Stimulated activated CD8-positive, alpha-beta memory T cell treated with anti-CD3 and anti-CD28 coated beads, Interleukin-4, amount 100 ng/mL, for 1 hour (primary cell): ENCODE results near the gene FILIP1.

Experiments
- DNase-seq, 2 donors: peaks; one replicate each; pipeline ENCODE4 v3.0.0-alpha.2; 2020; ENCODE audit warnings: low read depth in 2 of 2, low spot score in 1 of 2

Gene FILIP1

DNA sequence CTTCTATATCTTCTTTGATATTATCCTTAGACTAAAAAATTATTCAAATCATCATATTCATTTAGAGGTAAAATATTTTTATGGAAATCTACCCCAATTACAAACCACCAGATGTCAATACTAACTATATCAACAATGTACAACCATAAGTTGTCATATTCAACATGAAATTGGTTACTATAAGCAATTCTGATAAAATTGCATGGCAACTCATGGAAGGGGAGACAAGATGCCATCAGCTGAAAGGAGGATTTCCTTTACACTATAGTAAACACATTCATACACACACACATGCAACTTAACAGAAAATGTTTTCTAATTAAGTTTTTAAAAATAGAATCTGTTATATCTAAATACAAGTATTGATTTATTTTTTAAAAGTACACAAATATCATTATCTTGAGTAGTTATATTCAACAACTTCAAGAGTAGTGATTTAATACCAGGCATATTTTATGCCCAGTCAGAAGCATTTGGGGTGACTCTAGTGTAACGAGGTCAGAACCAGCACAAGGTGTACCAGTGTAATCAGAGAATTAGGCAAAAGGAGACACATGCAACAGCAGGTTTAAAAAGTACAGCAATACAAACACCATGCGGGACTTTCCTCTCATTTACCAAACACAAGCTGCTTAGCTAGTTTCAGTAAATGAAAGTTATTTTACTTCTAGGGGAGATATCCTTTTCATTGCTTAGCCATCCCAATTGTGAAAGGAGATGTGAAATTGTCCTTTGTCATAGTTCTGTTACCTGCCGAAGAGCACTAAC lies 1.0 kb downstream of the FILIP1 start:
- no peak for DNase-seq

DNA sequence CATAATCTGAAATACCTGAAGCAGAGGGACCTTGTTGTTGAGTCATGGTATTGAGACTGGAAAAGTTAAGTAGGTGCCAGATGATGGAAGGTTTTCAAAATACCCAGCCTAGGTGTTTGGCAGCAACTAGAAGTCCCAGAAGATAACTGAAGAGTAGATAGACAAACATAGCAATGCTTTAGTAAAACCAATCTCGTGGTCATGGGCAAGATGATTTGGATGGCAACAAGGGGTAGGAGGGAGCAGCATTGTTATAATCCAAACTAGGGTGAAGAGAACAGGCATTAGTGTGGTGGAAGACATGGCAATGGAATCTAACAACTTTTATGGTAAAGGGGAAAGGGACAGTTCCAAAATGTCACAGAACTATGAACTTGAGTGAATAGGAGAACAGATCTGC lies 2.3 kb downstream of the FILIP1 start:
- DNase-seq: no peak

DNA sequence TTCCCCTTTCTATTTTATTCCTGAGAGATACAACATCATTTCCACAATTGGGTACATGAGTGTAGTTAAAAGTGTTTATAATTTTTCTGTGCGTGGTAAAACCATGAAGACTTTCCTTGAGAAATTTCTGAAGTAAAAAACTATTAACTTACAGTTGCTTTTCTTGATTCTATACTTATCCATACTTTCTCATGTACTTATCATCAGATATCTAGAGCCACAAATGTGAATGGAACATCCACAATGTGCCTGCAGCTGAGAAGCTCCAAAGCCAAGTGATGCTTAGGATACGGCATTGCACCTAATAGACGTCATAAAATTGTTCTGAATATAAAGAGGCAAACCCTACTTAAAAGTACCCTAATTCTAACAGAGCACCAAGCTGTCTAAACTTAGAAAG lies 2.9 kb downstream of the FILIP1 start:
- DNase-seq: no peak

DNA sequence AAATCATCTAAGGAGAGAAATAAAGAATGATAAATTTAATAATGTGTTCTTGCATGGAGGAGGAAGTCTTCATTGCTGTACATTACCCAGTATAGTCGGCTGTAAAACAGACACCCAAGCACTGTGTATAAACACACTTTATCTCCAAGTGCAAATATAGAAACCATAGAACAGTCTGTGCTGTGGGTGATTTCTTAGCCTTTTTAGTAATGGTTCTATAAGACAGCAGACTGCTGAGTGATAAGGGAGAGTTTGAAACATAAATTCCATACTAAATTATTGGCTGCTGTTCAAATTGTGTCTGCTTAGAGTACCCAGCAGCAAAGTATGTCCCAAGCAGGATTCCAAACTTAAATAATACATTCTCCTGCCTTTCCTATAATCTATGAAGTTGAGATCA lies 4.6 kb downstream of the FILIP1 start:
- DNase-seq: no peak

DNA sequence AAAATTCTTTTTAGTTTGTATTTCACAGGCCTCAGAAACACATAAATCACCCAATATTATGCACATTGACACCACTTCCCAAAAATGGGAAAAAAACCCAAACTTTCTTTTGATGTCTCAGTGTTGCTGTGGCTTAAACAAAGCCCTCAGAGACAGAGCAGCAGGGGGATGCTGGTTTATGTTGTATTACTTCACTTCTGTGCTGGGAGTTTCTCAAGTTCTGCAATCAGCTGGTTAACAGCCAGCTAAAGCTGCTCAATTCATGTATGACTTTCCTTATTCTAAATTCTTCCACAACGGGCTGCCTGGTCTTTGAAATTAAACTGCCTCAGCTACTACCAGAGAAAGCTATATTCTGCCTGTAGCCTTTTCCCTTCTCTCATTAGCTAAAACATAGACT lies 5.6 kb downstream of the FILIP1 start:
- no peak for DNase-seq

DNA sequence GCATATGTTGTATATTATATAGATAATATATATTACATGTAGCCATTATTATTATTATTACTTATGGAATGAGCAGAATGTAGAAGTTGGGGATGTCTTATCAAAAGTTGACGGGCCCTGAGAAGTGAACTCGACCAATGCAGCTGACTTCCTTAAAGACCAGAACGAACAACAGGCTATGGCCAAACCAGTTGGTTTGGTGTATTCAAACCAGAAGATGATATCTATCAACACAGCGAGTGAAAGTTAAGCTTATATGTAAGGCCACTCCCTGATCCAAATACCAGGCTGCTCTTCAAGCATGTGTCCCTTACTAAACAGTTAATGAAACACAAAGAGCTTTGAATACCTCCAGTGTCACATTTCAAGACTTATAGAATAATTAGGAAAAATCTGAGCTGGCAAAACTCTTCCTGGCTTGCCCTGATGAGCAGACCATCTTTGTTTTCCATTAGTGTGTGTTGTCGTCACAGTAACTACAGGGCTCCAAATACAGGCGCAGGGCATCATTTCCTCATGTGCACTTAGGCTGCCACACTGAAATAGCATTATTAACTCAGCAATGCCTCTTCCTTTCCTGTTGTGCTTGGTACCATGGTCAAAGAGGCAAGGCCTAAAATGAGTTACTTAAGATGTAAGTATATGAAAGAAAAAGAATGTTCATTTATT lies 6.6 kb downstream of the FILIP1 start:
- DNase-seq: no peak

DNA sequence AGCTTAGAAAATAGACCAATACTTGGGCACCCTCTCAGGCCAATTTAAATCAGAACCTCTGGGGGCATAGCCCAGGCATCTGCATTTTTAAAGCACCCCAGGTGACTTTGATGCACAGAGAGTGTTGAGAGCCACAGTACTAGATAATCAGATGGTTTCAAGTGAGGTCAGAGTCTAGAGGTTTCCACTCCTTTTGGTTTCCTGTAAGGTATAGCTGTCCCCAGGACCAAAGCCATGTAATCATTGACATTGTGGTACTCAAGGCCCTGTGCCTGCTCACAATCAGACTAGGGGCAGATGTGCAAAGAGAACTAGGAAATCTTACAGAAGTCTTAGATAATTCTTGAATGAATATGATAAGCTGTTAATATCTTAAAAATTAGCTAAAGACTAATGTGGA lies 9.1 kb downstream of the FILIP1 start:
- no peak for DNase-seq

DNA sequence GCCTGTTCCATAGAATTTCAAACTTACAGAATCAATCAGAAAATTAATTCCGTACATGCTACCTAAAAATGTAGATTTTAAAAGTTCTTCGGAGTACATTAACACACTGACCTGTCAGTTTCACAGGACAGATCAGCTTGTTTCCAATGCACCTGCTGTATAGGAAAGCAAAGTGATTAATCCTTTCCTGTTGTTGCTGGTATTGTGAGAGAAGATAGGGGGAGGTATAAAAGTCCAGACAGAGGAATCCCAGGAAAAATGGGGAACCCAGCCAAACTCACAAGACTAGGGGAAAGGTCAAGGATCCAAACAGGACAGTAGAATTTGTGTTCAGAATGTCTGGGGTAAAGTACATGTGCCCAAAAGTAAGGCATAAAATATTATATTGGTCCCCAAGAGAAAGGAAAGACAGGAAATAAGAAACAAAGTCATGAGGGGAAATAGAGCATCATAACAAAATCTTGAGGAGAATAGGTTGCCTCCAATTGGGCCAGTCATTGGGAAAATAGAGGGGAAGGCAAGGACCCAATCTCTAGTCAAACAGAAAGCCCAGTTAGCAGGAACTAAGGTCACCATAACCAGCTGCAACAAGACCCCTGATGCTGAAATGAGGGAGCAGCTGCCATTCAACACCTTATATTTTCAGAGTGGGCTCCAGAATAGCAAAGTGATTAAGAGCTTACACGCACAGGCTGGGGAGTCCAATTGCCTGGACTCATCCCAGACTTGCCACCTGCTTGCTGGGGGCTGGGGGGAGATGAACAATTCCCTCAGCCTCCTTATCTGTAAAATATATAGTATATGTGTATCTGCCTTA lies 10.3 kb downstream of the FILIP1 start:
- no peak for DNase-seq

DNA sequence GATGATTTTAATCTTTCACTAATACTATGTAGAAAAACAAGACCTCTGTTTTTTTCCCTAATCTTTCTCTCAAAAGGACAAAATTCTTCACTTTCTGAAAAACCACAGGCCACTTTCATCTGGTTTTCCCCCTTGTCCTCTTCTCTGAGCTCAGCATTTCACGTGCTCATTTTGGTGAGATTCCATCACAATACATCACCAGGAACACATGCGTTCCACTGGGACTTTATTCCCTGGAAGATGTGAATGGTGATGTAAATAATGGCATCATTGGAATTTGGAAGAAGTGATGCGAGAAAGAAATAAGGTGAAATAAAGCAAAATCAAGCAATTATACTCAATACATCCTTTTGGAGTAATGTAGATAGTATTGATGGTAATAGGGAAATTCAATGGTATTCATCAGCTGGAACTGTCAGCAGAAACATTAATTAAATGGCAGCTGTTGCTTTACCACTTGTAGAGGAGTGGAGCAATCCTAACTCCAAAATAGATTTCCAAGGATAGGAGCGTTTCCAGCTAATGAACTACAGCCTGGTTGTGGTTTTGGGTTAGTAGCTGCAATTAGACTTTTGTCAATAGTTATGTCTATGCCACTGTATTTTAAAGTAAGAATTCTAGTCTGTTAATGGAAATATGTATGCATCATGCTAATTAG lies 11.5 kb downstream of the FILIP1 start:
- no peak for DNase-seq

DNA sequence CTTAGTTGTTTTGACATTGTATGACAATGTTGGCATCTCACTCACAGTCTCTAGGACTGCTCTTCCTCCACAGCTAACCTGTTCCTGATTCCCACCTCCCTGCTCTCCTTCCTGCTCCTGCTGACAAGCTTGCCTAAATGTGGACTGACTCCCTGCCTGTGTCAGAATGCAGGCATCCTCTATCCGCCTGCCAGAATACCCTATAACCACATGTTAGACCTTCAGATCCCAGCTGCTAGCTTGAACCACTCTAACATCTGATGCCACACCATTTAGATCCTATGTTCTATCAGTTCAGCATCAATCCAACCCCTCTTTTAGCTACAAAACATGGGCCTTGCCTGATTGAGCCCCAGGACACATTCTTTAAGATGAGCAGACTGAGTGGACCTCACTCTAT lies 12.2 kb downstream of the FILIP1 start:
- DNase-seq: no peak

DNA sequence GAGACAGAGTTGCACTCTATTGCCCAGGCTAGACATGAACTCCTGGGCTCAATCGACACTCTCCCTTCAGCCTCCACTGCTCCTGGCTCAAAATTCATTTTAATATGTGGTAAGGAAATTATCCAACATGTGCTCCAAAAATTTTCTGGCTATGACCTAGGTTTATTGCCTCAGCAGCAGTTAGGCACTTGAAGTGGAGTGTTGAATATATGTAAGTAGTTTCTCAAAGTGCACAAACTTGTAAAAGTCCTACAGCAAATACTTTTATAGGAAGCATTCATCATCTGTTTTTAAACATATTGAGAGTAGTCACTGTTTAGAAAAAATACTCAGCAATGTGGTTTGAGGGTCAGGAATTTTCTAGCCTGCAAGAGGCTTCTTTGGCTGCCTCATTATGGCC lies 13.2 kb downstream of the FILIP1 start:
- DNase-seq: no peak

DNA sequence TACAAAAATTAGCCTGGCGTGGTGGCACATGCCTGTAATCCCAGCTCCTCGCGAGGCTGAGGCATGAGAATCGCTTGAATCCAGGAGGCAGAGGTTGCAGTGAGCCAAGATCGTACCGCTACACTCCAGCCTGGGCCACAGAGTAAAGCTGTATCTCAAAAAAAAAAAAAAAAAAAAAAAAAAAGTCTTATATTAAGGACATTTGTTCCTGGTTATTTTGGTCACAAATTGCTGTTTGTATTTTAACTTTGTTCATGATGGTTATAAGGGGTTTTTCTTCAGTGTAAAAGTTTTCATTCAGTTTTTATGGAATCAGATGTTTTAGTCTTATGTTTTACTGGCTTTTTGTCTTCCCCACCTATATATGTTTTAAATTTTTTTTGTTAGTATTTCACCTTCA lies 13.9 kb downstream of the FILIP1 start:
- DNase-seq: no peak

DNA sequence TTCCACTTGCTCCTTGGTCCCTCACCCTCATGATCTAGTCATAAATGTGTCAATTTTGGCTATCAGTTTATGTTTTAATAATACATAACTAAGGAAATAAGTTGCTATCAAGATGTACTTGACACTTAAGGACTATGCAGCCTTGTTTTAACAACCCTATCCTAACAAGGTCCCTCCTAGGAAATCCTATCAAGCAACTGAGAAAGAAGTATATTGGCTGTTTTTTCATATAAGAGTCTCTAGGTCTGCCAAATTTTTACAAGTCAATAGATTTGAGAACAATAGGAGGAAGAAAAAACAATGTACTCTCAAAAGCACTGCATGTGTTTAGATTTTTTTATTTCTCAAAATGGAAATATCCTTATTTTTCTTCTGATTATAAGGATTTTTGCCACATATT lies 14.7 kb downstream of the FILIP1 start:
- DNase-seq: no peak

DNA sequence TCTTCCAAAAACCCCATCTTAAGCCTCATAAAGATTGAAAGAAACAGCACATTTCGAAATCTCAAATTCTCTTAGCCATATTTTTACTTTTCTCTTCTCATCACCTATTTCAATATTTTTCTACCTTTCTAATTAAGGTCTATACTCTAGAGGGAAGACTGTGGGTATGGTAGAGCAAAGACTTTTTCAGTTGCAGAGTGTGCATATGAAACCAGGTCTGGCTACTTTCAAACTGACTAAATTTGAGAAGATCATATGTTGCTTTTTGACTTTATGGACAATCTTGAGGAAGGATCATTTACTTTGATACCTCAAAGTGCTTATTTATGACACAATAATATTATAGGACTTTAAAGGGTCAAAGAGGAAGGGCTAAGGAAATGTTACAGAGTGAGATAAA lies 20.7 kb downstream of the FILIP1 start:
- no peak for DNase-seq

DNA sequence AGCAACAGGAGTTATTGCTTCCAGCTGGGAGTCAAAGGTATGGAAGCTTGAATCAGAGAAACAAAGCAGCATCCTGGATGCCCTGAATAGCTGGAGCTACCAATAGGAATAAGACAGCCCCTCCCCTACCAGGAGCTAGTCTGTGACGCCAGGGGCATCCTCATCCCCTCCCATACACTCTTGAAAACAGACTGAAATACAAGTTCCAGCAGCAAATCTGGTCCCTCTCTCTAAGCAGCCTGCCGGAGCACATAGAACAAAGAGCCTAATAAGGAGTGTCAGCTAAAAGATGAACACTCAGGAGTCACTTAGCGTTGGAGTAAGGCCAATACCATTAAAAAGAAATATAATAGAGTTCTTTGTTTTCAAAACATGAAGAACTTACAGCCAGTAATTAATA lies 25.6 kb downstream of the FILIP1 start:
- no peak for DNase-seq

DNA sequence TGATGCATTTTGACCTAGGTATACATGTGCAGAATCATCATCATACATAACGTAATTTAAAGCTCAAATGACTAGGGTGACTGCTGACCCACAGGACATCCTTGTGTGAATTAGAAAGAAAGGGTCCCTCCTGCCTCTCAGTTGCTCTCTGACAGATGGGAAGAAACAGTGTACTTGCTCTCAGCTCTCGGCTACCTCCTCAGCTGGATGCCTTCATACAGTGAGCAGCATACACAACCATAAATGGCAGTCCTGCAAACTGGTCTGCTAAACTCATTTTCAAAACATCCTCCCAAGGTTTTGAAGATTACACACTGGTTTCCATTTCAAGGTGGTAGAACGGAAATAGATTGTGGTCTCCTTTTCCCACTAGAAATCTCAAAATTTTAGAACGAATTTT lies 26.3 kb downstream of the FILIP1 start:
- DNase-seq: no peak

DNA sequence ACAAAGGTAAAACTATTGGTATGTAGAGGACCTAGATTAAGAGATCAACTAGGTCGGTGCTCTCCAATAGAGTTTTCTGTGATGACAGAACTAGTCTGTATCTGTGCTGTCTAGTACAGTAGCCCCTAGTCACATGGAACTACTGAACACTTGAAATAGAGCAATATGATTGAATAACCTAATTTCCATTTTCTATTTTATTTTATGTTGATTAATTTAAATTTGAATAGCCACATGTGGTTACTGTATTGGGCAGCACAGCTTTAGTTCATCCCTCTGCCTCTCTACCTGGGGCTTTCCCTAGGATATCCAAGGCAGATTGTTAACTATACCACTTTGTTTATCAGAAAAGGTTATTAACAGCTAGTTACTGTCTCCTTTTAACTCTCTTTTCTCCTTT lies 27.0 kb downstream of the FILIP1 start:
- DNase-seq: no peak

DNA sequence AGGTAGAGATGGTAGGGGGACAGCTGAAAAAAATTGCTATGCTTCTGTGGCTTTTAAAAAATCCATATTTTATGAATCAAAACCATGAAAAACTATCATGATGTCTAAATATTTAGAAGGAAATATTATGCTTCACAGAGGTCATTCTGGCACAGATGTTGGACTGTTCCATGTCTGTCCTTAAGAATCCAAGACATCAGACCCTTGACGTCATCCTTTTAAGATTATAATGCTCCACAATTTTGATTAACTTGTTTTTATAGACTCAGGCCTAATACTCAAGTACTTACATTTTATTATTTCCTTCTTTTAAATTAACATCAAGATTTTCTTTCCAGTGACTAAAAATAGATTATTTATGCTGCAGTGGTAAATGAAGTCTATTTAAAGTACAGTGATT lies 29.7 kb downstream of the FILIP1 start:
- no peak for DNase-seq

DNA sequence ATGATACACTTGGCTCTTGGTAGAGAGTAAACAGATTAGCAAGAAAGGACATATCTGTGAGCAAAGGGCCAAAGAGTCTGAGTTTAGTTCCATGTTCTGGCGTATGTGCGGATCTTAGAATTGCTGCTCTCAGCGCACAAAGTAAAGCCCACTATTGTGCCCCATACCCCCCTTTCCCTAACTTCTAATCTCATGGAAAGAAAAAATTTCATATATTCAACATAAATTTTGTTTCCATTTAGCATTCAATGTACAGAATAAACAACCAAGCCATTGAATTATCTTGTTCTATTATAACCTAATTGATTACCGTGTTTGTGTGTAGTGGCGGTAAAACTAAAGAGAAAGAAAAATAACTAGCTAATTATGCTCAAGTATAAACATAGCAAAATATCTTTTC lies 30.5 kb downstream of the FILIP1 start:
- no peak for DNase-seq

DNA sequence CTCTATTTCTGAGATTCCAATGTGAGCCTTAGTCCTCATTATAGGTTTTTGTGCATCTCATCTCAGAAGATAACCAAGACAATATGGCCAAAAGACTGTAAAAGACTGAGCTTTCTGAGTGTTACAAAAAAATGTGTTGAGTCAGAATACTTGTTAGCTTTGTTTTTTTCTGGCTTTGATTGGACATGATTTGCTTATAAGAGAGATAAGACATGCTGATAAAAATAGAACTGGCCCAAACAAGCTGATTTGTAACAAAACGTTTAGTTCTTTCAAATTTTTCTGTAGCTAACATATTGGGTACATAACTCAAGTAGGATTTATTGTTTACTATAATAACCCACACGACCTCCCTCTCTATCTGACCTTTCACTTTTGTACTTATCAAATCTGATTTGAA lies 32.9 kb downstream of the FILIP1 start:
- no peak for DNase-seq

DNA sequence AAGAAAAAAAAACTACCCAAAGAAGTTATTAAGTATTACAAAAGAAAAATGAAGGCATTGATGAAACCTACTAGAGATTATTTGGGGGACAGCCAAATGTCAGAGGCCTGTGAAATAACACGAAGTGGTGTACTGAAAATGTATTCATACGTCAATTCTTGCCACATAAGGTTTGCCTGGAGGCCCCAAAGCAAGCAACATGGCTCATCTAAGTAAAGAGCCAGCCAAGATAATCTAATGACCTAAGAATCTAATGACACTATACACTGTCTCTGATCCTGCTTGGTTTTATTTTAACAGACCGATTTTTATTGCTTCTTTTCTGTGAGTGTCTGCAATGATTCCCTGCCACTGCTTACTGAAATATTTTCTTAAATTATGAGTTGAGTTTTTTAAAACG lies 34.7 kb downstream of the FILIP1 start:
- DNase-seq: no peak

DNA sequence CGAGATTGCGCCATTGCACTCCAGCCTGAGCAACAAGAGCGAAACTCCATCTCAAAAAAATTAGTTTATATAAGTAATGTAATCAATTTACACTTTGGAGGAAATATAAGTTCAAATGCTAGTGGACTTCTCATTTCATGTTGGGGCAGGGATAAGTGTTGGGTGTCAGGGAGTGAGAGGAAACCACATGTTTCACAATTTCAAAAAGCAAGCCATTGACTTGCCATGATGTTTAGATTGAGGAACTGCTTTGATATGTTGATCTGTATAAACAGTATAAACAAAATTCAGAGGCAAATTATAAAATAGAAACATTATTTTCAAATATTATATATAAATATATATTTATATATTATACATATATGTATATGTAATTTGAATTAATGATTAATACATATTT lies 42.7 kb downstream of the FILIP1 start:
- DNase-seq: no peak
